LNCAP (cell line): ENCODE results near the gene DSN1.

Experiments
- TF ChIP-seq, protein P1 (sequence below): fragments of 450-650 bp; IDR thresholded peaks from 2 replicates; pipeline ENCODE4 v1.5.1; 2017; ENCODE audit warnings: mild to moderate bottlenecking

The DSN1 gene

GRCh38 chr20:36770680-36771079 lies 2.9 kb downstream of the DSN1 start:
- TF ChIP-seq, protein P1, sequence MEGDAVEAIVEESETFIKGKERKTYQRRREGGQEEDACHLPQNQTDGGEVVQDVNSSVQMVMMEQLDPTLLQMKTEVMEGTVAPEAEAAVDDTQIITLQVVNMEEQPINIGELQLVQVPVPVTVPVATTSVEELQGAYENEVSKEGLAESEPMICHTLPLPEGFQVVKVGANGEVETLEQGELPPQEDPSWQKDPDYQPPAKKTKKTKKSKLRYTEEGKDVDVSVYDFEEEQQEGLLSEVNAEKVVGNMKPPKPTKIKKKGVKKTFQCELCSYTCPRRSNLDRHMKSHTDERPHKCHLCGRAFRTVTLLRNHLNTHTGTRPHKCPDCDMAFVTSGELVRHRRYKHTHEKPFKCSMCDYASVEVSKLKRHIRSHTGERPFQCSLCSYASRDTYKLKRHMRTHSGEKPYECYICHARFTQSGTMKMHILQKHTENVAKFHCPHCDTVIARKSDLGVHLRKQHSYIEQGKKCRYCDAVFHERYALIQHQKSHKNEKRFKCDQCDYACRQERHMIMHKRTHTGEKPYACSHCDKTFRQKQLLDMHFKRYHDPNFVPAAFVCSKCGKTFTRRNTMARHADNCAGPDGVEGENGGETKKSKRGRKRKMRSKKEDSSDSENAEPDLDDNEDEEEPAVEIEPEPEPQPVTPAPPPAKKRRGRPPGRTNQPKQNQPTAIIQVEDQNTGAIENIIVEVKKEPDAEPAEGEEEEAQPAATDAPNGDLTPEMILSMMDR = no peak

DNA sequence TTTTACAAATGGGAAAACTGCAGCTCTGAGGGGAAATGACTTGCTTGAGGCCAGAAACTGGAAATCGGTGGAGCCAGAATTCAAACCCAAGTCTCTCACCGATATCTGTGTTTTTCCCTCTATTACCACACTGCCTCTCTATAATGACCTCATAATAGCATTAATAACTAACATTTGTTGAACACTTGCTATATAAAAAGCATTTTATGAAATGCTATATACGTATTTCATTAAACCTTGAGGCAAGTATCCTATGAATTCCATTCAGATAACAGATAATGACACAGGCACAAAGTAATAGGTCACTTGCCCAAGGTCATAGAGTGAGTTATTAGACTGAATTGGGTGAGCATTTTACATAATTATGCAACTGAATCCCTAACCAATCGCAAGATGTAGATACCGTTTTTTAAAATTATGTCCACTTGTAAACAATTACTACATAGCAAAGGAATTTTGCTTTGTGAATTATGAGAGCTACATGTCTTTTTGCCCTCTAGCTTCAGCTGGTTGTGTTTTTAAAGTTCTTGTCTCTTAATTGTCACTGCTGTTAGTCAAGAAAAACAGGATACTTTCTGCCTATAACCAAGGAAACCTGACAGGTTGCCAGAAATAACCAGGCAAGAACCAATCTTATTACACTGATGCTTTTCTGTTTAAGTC lies 4.7 kb downstream of the DSN1 start:
- TF ChIP-seq, protein P1 = no peak

DNA sequence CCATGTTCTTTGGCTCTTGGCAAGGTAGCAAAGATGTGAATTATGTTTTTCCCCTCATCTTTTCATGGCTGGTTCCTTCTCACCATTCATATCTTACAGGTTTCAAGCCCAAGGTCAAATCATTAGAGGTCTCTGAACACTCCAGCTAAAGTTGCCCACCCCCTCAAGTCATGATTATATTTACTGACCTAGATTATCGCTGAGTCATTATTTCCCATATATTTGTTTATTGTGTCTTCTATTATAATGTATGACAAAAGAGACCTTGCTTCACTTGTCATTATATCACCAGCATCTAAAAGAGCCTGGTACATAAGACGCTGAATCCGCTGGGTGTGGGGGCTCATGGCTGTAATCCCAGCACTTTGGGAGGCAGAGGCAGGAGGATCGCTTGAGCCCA lies 12.4 kb downstream of the DSN1 start:
- TF ChIP-seq, protein P1 = no peak

DNA sequence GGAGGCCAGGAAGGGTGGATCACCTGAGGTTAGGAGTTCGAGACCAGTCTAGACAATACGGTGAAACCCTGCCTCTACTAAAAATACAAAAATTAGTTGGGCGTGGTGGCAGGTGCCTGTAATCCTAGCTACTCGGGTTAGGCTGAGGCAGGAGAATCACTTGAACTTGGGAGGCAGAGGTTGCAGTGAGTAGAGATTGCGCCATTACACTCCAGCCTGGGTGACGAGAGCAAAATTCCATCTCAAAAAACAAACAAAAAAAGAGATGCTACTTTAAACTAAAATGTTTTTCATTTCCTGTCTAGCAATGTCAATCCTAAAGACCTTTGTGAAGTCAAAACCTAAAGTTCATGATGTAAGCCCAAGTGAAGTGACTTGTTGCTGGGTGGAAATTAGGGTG lies 12.9 kb downstream of the DSN1 start:
- TF ChIP-seq, protein P1 = no peak

DNA sequence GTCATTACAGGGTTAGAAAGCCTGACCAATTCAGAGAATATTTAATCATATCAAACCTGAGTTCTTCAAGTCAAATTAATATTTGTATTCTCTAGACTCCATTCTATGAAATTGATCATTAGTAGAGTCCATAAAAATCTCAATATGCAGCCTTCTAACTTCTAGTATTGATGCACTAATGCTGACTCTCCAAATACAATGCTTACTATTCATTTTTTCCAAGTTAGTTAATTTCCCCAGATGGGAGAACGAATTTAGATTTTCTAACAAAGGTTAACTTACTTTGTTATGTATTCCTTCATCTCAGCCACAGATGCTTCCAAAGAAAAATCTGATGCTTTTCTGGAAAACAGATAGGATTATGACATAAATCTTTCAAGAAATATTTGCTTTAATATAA lies 15.3 kb downstream of the DSN1 start:
- TF ChIP-seq, protein P1 = no peak

- TF ChIP-seq, protein P1 = no peak
Observed at GRCh38 chr20:36756496-36756895, 17.1 kb downstream of the DSN1 start.

DNA sequence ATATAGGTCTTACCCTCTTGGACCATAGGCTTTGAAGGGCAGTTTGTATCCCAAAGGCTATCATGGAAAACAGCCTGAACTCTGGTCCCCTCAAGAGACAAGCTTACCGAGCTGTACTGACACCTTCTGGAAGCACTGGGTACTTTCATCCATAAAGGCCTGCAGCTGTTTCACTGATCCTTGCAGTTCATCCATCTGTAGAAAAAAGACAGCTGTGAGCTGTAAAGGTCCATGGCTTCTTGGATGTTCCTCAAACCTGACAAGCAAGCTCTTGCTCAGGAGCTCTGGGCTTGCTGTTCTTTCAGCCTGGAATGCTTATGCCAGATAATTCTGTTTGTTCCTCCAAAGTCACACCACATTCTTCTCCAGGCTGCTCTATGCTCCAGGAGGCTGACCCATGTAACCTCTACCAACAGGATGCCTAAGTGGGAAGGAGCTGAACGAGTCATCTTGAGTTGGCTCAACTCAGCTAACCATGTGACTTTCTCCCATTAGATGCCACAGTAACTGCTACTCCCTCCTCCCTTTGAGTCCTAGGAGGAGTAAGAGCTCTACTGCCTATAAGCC lies 18.8 kb downstream of the DSN1 start:
- TF ChIP-seq, protein P1 = peak; percentile 70

GRCh38 chr20:36752582-36752981 lies 21.0 kb downstream of the DSN1 start:
- TF ChIP-seq, protein P1 = no peak
